Peyer's patch (tissue), 4 donors: ENCODE results near the gene DHX57.

Experiments
- CTCF ChIP-seq, 6 experiments: fragments of 450-650 bp in 4 of 6; fragments of 200-600 bp in 2 of 6; sonication (generic) in 1 of 6; IDR thresholded peaks; one replicate each; pipeline ENCODE4 v1.5.1; 2017 to 2019; ENCODE audit warnings: antibody characterized with exemption in 6 of 6, mild to moderate bottlenecking in 3 of 6, moderate library complexity in 1 of 6
- POLR2A ChIP-seq, 2 donors: fragments of 450-650 bp; IDR thresholded peaks; one replicate each; pipeline ENCODE4 v1.5.1; 2017; ENCODE audit warnings: antibody characterized with exemption in 2 of 2, mild to moderate bottlenecking in 2 of 2, moderate library complexity in 2 of 2

DNA sequence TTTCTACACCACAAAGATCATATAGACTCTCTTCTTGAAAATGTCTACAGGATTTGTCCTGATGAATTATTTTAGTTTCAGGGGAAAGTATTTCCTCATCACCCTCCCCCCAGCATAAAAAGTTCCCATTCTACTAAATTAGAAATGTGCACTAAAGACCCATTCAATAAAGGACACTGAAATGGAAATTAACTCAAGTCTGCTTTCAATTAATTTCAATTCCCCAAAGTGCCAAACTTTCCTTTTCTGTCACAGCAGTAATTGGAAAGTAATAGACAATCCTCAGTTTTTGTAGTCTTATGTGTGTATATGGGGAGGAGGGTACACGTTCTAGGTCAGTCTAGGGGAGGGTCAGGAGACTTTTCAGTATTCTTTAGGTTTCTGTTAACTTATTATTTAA lies 35.5 kb upstream of the DHX57 start:
- TF ChIP-seq CTCF (IDR thresholded peaks at IDR 0.05): no peak
- TF ChIP-seq POLR2A (IDR thresholded peaks at IDR 0.05): no peak
